ENCODE data around the gene DENND4B.

Gene DENND4B

GRCh38 chr1:153958111-153958960 lies 11.8 kb upstream of the DENND4B start, which contains the start of gene CRTC2:
Gene CRTC2 (minus strand): TSS chr1:153958612. CDS start chr1:153958497, 115 bp downstream.
- TF ChIP-seq POLR2AphosphoS5 (IDR thresholded peaks at IDR 0.05; ENCODE audit: borderline replicate concordance, low read depth, low read length) (peak; percentile 82), EZH2 (IDR thresholded peaks at IDR 0.05) (no peak), FOXP2 (optimal IDR thresholded peaks at IDR 0.05; ENCODE audit: control extremely low read depth, extremely low read length, insufficient read depth) (no peak)
- Histone ChIP-seq H3K9ac (ENCODE audit: insufficient read length) (peak within 1 kb of the TSS; percentile 91), H3K27ac (peak within 1 kb of the TSS; percentile 80), H3K4me3 (peak within 1 kb of the TSS; percentile 97), H3K9me3 (ENCODE audit: low read depth, low read length) (no peaks in the 10 kb centered on the region), H3K36me3 (ENCODE audit: insufficient read depth, low read length) (peaks cover 15% of the 10 kb centered on the region; the same call in 1 of the 2 replicates)
- DNase-seq (ENCODE audit: low read depth, low spot score) = peak; percentile 92

- no peak for DNase-seq (ENCODE audit: low read depth, low spot score)
- peak overlapping the region; percentile 97 for H3K4me3 ChIP-seq
- peak overlapping the region; percentile 91 for H3K9ac ChIP-seq (ENCODE audit: insufficient read length)
- peaks cover 15% of the 10 kb centered on the region; the same call in 1 of the 2 replicates for H3K36me3 ChIP-seq (ENCODE audit: insufficient read depth, low read length)
- TF ChIP-seq FOXP2 (optimal IDR thresholded peaks at IDR 0.05; ENCODE audit: control extremely low read depth, extremely low read length, insufficient read depth) = no peak
- TF ChIP-seq POLR2AphosphoS5 (IDR thresholded peaks at IDR 0.05; ENCODE audit: borderline replicate concordance, low read depth, low read length) = no peak
- TF ChIP-seq EZH2 (IDR thresholded peaks at IDR 0.05) = no peak
- no peaks in the 10 kb centered on the region for H3K9me3 ChIP-seq (ENCODE audit: low read depth, low read length)
- H3K27ac ChIP-seq = no peak overlapping the region
Observed at GRCh38 chr1:153957744-153958110, 11.2 kb upstream of the DENND4B start.

- H3K9ac ChIP-seq (ENCODE audit: insufficient read length) = peak overlapping the region; percentile 91
Observed at GRCh38 chr1:153956997-153957715, 10.6 kb upstream of the DENND4B start.

GRCh38 chr1:153954826-153955225 lies 8.3 kb upstream of the DENND4B start:
- Histone ChIP-seq H3K4me3 (no peak overlapping the region), H3K9ac (ENCODE audit: insufficient read length) (no peak overlapping the region), H3K36me3 (ENCODE audit: insufficient read depth, low read length) (peaks cover 18% of the 10 kb centered on the region; the same call in 1 of the 2 replicates)

More at GRCh38 chr1:153956997-153957715, 10.6 kb upstream of the DENND4B start:
- no peak for TF ChIP-seq POLR2AphosphoS5 (IDR thresholded peaks at IDR 0.05; ENCODE audit: borderline replicate concordance, low read depth, low read length)
- TF ChIP-seq FOXP2 (optimal IDR thresholded peaks at IDR 0.05; ENCODE audit: control extremely low read depth, extremely low read length, insufficient read depth) = no peak
- TF ChIP-seq EZH2 (IDR thresholded peaks at IDR 0.05) = no peak
- Histone ChIP-seq H3K36me3 (ENCODE audit: insufficient read depth, low read length) (peaks cover 20% of the 10 kb centered on the region; the same call in 1 of the 2 replicates), H3K9me3 (ENCODE audit: low read depth, low read length) (no peaks in the 10 kb centered on the region), H3K4me3 (peak overlapping the region; percentile 97), H3K27ac (no peak overlapping the region)
- DNase-seq (ENCODE audit: low read depth, low spot score) = no peak

GRCh38 chr1:153953859-153954365 lies 7.4 kb upstream of the DENND4B start:
- H3K9me3 ChIP-seq (ENCODE audit: low read depth, low read length) = no peaks in the 10 kb centered on the region
- TF ChIP-seq FOXP2 (optimal IDR thresholded peaks at IDR 0.05; ENCODE audit: control extremely low read depth, extremely low read length, insufficient read depth) = no peak
- no peak for TF ChIP-seq EZH2 (IDR thresholded peaks at IDR 0.05)
- TF ChIP-seq POLR2AphosphoS5 (IDR thresholded peaks at IDR 0.05; ENCODE audit: borderline replicate concordance, low read depth, low read length) = no peak
- no peak overlapping the region for H3K27ac ChIP-seq
- no peak for DNase-seq (ENCODE audit: low read depth, low spot score)
- no peak overlapping the region for H3K9ac ChIP-seq (ENCODE audit: insufficient read length)
- peaks cover 18% of the 10 kb centered on the region; the same call in 1 of the 2 replicates for H3K36me3 ChIP-seq (ENCODE audit: insufficient read depth, low read length)
- no peak overlapping the region for H3K4me3 ChIP-seq

More at GRCh38 chr1:153954826-153955225, 8.3 kb upstream of the DENND4B start:
- TF ChIP-seq EZH2 (IDR thresholded peaks at IDR 0.05) (no peak), FOXP2 (optimal IDR thresholded peaks at IDR 0.05; ENCODE audit: control extremely low read depth, extremely low read length, insufficient read depth) (no peak), POLR2AphosphoS5 (IDR thresholded peaks at IDR 0.05; ENCODE audit: borderline replicate concordance, low read depth, low read length) (no peak)
- DNase-seq (ENCODE audit: low read depth, low spot score) = no peak
- Histone ChIP-seq H3K9me3 (ENCODE audit: low read depth, low read length) (no peaks in the 10 kb centered on the region), H3K27ac (no peak overlapping the region)

GRCh38 chr1:153951801-153952200 lies 5.3 kb upstream of the DENND4B start:
- no peak for DNase-seq (ENCODE audit: low read depth, low spot score)
- Histone ChIP-seq H3K9me3 (ENCODE audit: low read depth, low read length) (no peaks in the 10 kb centered on the region), H3K27ac (no peak overlapping the region), H3K36me3 (ENCODE audit: insufficient read depth, low read length) (peaks cover 18% of the 10 kb centered on the region; the same call in 1 of the 2 replicates), H3K9ac (ENCODE audit: insufficient read length) (no peak overlapping the region), H3K4me3 (no peak overlapping the region)
- TF ChIP-seq FOXP2 (optimal IDR thresholded peaks at IDR 0.05; ENCODE audit: control extremely low read depth, extremely low read length, insufficient read depth) (no peak), POLR2AphosphoS5 (IDR thresholded peaks at IDR 0.05; ENCODE audit: borderline replicate concordance, low read depth, low read length) (no peak), EZH2 (IDR thresholded peaks at IDR 0.05) (no peak)

GRCh38 chr1:153951183-153951582 lies 4.7 kb upstream of the DENND4B start:
- TF ChIP-seq FOXP2 (optimal IDR thresholded peaks at IDR 0.05; ENCODE audit: control extremely low read depth, extremely low read length, insufficient read depth) (no peak), POLR2AphosphoS5 (IDR thresholded peaks at IDR 0.05; ENCODE audit: borderline replicate concordance, low read depth, low read length) (no peak), EZH2 (IDR thresholded peaks at IDR 0.05) (no peak)
- Histone ChIP-seq H3K4me3 (no peak overlapping the region), H3K9me3 (ENCODE audit: low read depth, low read length) (no peaks in the 10 kb centered on the region), H3K36me3 (ENCODE audit: insufficient read depth, low read length) (peaks cover 18% of the 10 kb centered on the region; the same call in 1 of the 2 replicates), H3K27ac (no peak overlapping the region), H3K9ac (ENCODE audit: insufficient read length) (no peak overlapping the region)
- no peak for DNase-seq (ENCODE audit: low read depth, low spot score)
